AG08396 (cell line): Measurements from ENCODE around the gene TVP23A.

ENCODE experiments used
- DNase-seq: peaks from one replicate; pipeline ENCODE4 v3.0.0; 2012; ENCODE audit warnings: low spot score, mixed read lengths

Gene TVP23A

GRCh38 chr16:10817963-10818941 is at the start of gene TVP23A:
Gene TVP23A, minus strand, starts transcription at chr16:10818794. Its CDS starts 301 bp downstream, at chr16:10818493.
- no peak for DNase-seq

- DNase-seq, result no peak
Observed at GRCh38 chr16:10868104-10868595, 49.6 kb upstream of the TVP23A start.

GRCh38 chr16:10867199-10867598 is 48.6 kb upstream of the TVP23A start:
- DNase-seq, result no peak

GRCh38 chr16:10865991-10866966 is 47.7 kb upstream of the TVP23A start:
- no peak for DNase-seq

GRCh38 chr16:10862438-10862837 is 43.8 kb upstream of the TVP23A start:
- DNase-seq, result no peak

GRCh38 chr16:10859658-10860057 is 41.1 kb upstream of the TVP23A start:
- DNase-seq, result no peak

GRCh38 chr16:10859020-10859419 is 40.4 kb upstream of the TVP23A start:
- DNase-seq, result no peak

GRCh38 chr16:10858203-10858602 is 39.6 kb upstream of the TVP23A start:
- no peak for DNase-seq

GRCh38 chr16:10856042-10856441 is 37.4 kb upstream of the TVP23A start:
- no peak for DNase-seq

- DNase-seq, result no peak
Observed at GRCh38 chr16:10852948-10853347, 34.4 kb upstream of the TVP23A start.

GRCh38 chr16:10852286-10852685 is 33.7 kb upstream of the TVP23A start:
- no peak for DNase-seq

GRCh38 chr16:10851512-10851911 is 32.9 kb upstream of the TVP23A start:
- DNase-seq, result no peak

GRCh38 chr16:10850478-10850850 is 31.9 kb upstream of the TVP23A start:
- DNase-seq, result no peak

GRCh38 chr16:10849736-10850477 is 31.3 kb upstream of the TVP23A start:
- no peak for DNase-seq

- no peak for DNase-seq
Observed at GRCh38 chr16:10847176-10847575, 28.6 kb upstream of the TVP23A start.

- no peak for DNase-seq
Observed at GRCh38 chr16:10846213-10846998, 27.8 kb upstream of the TVP23A start.

- no peak for DNase-seq
Observed at GRCh38 chr16:10840703-10841102, 22.1 kb upstream of the TVP23A start.

GRCh38 chr16:10839279-10839666 is 20.7 kb upstream of the TVP23A start:
- no peak for DNase-seq

GRCh38 chr16:10838621-10839278 is 20.2 kb upstream of the TVP23A start:
- DNase-seq, result no peak

- DNase-seq, result no peak
Observed at GRCh38 chr16:10836174-10836853, 17.7 kb upstream of the TVP23A start.
